Parathyroid adenoma (tissue), 2 donors: ENCODE data around the gene LCN6.

Experiments
- H2AFZ ChIP-seq: fragments of 300-600 bp; sonication (generic); one replicate; pipeline ENCODE4 v1.7.0; 2017; ENCODE audit warnings: antibody characterized with exemption, mild to moderate bottlenecking
- H3K27ac ChIP-seq: fragments of 300-600 bp; sonication (generic); one replicate; pipeline ENCODE4 v1.7.0; 2017
- H3K27me3 ChIP-seq: fragments of 300-600 bp; sonication (generic); one replicate; pipeline ENCODE4 v1.7.0; 2017; ENCODE audit warnings: low read length; ENCODE audit not compliant: control insufficient read depth, insufficient read depth
- H3K36me3 ChIP-seq: fragments of 300-600 bp; sonication (generic); one replicate; pipeline ENCODE4 v1.7.0; 2017; ENCODE audit warnings: low read length; ENCODE audit not compliant: control insufficient read depth, insufficient read depth
- H3K4me1 ChIP-seq: fragments of 300-600 bp; sonication (generic); one replicate; pipeline ENCODE4 v1.7.0; 2017; ENCODE audit warnings: control low read depth
- H3K4me2 ChIP-seq: fragments of 300-600 bp; sonication (generic); one replicate; pipeline ENCODE4 v1.7.0; 2017; ENCODE audit warnings: low read length
- H3K4me3 ChIP-seq: fragments of 300-600 bp; sonication (generic); one replicate; pipeline ENCODE4 v1.7.0; 2017; ENCODE audit warnings: low read depth, low read length
- H3K79me2 ChIP-seq: fragments of 300-600 bp; sonication (generic); one replicate; pipeline ENCODE4 v1.7.0; 2017; ENCODE audit warnings: control low read depth
- H3K9ac ChIP-seq: fragments of 300-600 bp; sonication (generic); one replicate; pipeline ENCODE4 v1.7.0; 2017; ENCODE audit warnings: mild to moderate bottlenecking
- H3K9me3 ChIP-seq: fragments of 300-600 bp; sonication (generic); one replicate; pipeline ENCODE4 v1.7.0; 2017; ENCODE audit warnings: low read length; ENCODE audit not compliant: control insufficient read depth
- TF ChIP-seq, protein P1 (sequence below): fragments of 300-600 bp; sonication (generic); IDR thresholded peaks from one replicate; pipeline ENCODE4 v1.7.0; 2017; ENCODE audit warnings: antibody characterized with exemption, mild to moderate bottlenecking
- donor health status: primary hyperparathyroidism.

The LCN6 gene

DNA sequence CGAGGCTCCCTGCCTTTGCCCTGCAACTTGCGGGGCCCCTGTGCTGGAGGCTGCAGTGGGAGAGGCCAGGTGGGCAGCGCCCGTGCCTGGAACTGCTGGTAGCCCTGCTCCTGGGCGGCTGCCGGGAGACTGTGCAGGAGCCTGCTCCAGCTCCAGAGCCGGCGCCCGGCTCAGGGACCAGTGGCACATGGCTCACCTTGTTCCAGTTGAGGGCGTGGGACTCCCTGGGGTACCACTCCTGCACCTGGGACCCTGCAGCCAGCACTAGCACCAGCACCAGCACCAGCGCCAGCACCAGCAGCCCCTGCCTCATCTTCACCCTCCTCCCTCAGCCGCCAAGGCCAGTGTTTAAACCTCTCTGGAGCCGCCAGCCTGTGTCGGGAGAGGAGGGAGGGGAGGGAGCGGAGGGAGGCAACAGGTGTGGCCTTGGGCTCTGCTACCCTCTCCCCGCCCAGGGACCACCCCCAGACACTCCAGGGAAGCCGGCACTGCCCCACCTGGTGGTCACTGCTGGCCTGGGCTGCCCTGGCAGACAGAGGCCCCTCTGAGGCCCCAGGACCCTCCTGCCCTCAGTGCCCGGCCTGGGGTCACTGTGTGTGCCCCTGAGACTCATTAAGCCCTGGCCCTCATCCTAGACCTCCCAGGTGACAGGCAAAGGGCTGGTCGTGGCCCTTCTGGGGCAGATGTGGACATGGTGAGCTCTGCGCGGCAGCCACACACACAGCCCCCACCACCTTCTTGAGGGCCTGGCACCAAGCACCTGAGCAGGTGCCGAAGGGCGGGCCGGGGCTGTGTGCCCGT is 5.5 kb downstream of the LCN6 start, which contains the start of gene LCN10:
Gene LCN10, minus strand, starts transcription at position 350 of the 801 bp plus-strand sequence. Its CDS starts 37 bp downstream, at position 313.
- Histone ChIP-seq H3K4me1 (no peaks in the 10 kb centered on the region), H3K79me2 (no peaks in the 10 kb centered on the region), H3K4me2 (no peak within 1 kb of the TSS), H3K36me3 (no peaks in the 10 kb centered on the region), H3K9me3 (no peaks in the 10 kb centered on the region), H3K4me3 (no peak within 1 kb of the TSS), H3K27me3 (no peaks in the 10 kb centered on the region), H3K27ac (no peak within 1 kb of the TSS), H3K9ac (no peak within 1 kb of the TSS), H2AFZ (no peak within 1 kb of the TSS)
- TF ChIP-seq, protein P1, sequence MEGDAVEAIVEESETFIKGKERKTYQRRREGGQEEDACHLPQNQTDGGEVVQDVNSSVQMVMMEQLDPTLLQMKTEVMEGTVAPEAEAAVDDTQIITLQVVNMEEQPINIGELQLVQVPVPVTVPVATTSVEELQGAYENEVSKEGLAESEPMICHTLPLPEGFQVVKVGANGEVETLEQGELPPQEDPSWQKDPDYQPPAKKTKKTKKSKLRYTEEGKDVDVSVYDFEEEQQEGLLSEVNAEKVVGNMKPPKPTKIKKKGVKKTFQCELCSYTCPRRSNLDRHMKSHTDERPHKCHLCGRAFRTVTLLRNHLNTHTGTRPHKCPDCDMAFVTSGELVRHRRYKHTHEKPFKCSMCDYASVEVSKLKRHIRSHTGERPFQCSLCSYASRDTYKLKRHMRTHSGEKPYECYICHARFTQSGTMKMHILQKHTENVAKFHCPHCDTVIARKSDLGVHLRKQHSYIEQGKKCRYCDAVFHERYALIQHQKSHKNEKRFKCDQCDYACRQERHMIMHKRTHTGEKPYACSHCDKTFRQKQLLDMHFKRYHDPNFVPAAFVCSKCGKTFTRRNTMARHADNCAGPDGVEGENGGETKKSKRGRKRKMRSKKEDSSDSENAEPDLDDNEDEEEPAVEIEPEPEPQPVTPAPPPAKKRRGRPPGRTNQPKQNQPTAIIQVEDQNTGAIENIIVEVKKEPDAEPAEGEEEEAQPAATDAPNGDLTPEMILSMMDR: peak; percentile 5

DNA sequence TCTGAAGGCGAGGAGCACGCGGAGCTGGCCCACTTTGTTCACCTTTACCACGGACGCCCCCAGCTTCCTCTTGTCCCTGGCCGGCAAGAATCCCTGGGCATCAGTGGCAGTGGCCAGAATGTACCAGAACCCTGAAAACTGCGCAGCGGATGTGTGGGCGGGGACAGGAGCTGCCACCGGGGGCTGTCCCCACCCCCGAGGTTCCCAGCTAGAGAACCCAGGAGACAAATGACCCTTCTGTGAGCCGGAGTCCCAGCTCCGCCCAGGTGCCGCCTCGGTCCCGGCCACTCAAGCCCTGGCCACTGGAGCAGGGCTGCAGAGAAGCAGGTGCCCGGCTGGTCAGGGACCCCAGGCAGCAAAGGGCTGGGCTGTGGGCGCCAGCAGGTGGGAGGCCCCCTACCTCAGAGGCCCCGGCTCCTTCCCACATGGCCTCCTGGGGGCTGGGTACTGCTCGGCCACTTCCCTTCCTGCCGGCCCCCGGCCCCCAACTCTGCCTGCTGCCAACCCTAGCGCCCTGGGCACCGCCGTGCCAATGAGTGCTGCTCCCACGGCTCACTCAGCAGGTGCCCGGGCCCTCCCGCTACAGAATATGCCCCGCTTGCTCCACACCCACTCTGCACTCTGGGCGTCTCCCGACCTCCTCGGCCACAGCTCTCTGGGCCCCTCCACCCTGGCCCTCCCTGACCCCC is 6.3 kb downstream of the LCN6 start:
- Histone ChIP-seq H3K79me2 (no peaks in the 10 kb centered on the region), H3K9ac (no peak overlapping the region), H3K4me1 (no peaks in the 10 kb centered on the region), H3K9me3 (no peaks in the 10 kb centered on the region), H3K4me2 (no peak overlapping the region), H2AFZ (no peak overlapping the region), H3K36me3 (no peaks in the 10 kb centered on the region), H3K4me3 (no peak overlapping the region), H3K27me3 (no peaks in the 10 kb centered on the region), H3K27ac (no peak overlapping the region)
- TF ChIP-seq, protein P1: no peak

DNA sequence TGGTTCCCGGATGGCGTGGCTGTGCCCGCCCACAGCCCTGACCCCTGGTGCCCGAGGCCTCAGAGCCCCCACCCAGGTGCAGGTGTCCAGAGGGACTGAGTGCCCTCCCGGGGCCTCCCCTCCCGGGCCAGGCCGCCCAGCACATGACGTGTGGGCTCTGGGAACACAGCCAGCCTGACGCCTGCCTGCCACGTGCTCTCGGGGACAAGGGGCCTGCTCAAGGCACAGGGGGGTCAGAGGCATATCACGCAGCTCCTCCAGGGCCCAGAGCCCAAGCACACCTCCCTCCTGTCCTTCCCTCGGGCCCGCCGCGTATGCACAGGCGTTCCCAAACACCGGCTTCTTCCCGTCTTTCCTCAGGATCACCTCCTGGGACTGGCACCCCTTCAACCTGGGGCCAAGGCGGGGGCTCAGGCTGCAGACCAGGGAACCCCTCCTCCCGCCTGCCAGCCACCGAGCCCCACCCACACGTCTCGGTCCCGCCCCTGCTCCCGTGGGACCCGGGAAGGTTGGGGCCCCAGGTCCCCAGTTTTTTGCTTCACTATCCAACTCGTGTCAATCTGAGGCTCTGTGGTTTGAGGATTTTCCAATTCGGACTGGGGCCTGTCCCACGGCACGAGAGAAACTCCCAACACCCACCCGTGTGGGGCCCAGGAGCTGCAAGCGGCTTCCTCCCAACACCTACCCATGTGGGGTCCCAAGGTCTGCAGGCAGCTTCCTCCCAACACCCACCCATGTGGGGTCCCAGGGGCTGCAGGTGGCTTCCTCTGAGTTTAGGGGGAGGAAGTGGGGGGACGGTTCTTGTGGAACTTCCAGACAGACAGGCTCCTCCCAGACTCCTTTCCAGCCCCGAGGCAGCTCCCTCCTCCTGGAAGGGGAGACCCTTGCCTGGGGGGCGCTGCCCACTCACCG is 7.1 kb downstream of the LCN6 start:
- H3K4me3 ChIP-seq: no peak overlapping the region
- no peak overlapping the region for H2AFZ ChIP-seq
- H3K4me2 ChIP-seq: no peak overlapping the region
- H3K36me3 ChIP-seq: no peaks in the 10 kb centered on the region
- H3K9ac ChIP-seq: no peak overlapping the region
- no peaks in the 10 kb centered on the region for H3K79me2 ChIP-seq
- no peaks in the 10 kb centered on the region for H3K27me3 ChIP-seq
- no peak overlapping the region for H3K27ac ChIP-seq
- TF ChIP-seq, protein P1: no peak
- no peaks in the 10 kb centered on the region for H3K9me3 ChIP-seq
- no peaks in the 10 kb centered on the region for H3K4me1 ChIP-seq

DNA sequence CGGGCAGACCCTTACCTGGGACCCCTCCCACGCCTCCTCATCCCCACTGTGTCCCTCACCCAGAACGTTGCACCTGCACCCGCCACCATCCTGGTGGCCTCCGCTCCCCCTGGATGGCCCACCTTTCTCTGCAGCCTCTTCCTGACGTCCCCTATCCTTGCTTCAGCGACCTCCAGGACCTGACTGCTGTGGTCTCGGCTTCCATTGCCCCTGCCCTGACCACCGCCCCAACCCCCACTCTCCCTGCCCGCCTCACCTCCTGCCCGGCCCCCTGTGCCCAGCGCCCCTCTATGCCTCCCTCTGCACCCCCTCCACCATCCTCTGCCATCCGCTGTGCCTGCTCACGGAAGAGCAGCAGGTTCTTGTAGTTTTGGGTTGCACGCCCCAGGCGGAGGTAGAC is 7.8 kb downstream of the LCN6 start:
- H3K4me1 ChIP-seq: no peaks in the 10 kb centered on the region
- TF ChIP-seq, protein P1: no peak
- no peaks in the 10 kb centered on the region for H3K36me3 ChIP-seq
- no peak overlapping the region for H2AFZ ChIP-seq
- no peaks in the 10 kb centered on the region for H3K27me3 ChIP-seq
- no peak overlapping the region for H3K4me3 ChIP-seq
- H3K9ac ChIP-seq: no peak overlapping the region
- H3K4me2 ChIP-seq: no peak overlapping the region
- H3K9me3 ChIP-seq: no peaks in the 10 kb centered on the region
- no peaks in the 10 kb centered on the region for H3K79me2 ChIP-seq
- H3K27ac ChIP-seq: no peak overlapping the region
